HepG2 (cell line): ENCODE data around the gene DRAP1. TPM values are rescaled to one million over a fixed set of nuclear protein-coding genes. Genes with fewer than 3 reads are reported as not detected.

Experiments
- ATAC-seq: fragments of 200-7000 bp; cut with Tn5 transposase; 3 replicates; pipeline ENCODE4 v1.9.1; 2020; ENCODE audit warnings: mild to moderate bottlenecking, moderate library complexity
- BruUV-seq: library from RNA; stranded (reverse); fragments of 400-500 nt; replicated peaks from 2 replicates; lab custom pipeline; 2021; lab: Mats Ljungman, UMichigan
- CTCF ChIA-PET: fragments of 300-600 bp; formaldehyde crosslinking; extraction: SDS; loops from one replicate; lab custom pipeline; 2021; ENCODE audit warnings: low total read pairs, inconsistent platforms, low intra/inter-chr PET ratio; lab: Yijun Ruan, JAX
- POLR2A ChIA-PET: fragments of 350-600 bp; sonication (Branson Sonifier 250); formaldehyde crosslinking; loops from one replicate; lab custom pipeline; 2020; ENCODE audit warnings: antibody characterized with exemption, inconsistent platforms; lab: Yijun Ruan, JAX
- DNase-seq: peaks from one replicate; pipeline ENCODE4 v3.0.0-alpha.2; 2015; ENCODE audit warnings: low spot score
- FAIRE-seq: peaks from 3 replicates; lab custom pipeline; 2011; peaks lifted over from hg19 to GRCh38; lab: Jason Lieb, UNC
- H2AFZ ChIP-seq: one replicate; pipeline ENCODE4 v1.6.1; 2011; ENCODE audit warnings: low read length, inconsistent platforms
- H3K27ac ChIP-seq: fragments of 300-600 bp; 3 replicates; pipeline ENCODE4 v1.8.0; 2011; ENCODE audit warnings: mixed run types, mild to moderate bottlenecking, mixed read lengths, low read length, inconsistent platforms; ENCODE audit not compliant: insufficient read depth; ENCODE audit errors: extremely low read length
- H3K27me3 ChIP-seq, 2 experiments: fragments of 200-600 bp in 1 of 2; 2 replicates in 1 of 2; 3 replicates in 1 of 2; pipeline versions ENCODE4 v1.6.0 to v1.8.0; 2011; ENCODE audit warnings: low read length in 2 of 2, mild to moderate bottlenecking in 2 of 2, moderate library complexity in 2 of 2, inconsistent platforms in 1 of 2; ENCODE audit not compliant: insufficient read depth in 2 of 2, control insufficient read depth in 1 of 2
- H3K36me3 ChIP-seq, 2 experiments: fragments of 200-600 bp in 1 of 2; replicated peaks in 1 of 2; 2 replicates in 1 of 2; 3 replicates in 1 of 2; pipeline versions ENCODE4 v1.5.1 to v1.8.0; 2011; ENCODE audit warnings: low read length in 2 of 2, inconsistent platforms in 1 of 2; ENCODE audit not compliant: insufficient read depth in 2 of 2, control insufficient read depth in 1 of 2
- H3K4me1 ChIP-seq: 2 replicates; pipeline ENCODE4 v1.5.1; 2012; ENCODE audit warnings: low read length, inconsistent platforms; ENCODE audit not compliant: insufficient read depth
- H3K4me2 ChIP-seq: 2 replicates; pipeline ENCODE4 v1.6.0; 2011; ENCODE audit warnings: low read depth, low read length, inconsistent platforms
- H3K4me3 ChIP-seq, 3 experiments: fragments of 200-600 bp in 1 of 3; sonication (generic), shearing (Covaris generic) in 1 of 3; replicated peaks in 1 of 3; 2 replicates each; pipeline ENCODE4 v1.5.1; 2011 to 2016; ENCODE audit warnings: low read length in 3 of 3, inconsistent platforms in 2 of 3, low read depth in 2 of 3, mild to moderate bottlenecking in 2 of 3, control low read depth in 1 of 3, mixed read lengths in 1 of 3; ENCODE audit not compliant: insufficient read depth in 1 of 3
- H3K79me2 ChIP-seq: one replicate; pipeline ENCODE4 v1.6.1; 2011; ENCODE audit warnings: low read length, inconsistent platforms; ENCODE audit not compliant: insufficient read depth
- H3K9ac ChIP-seq: 2 replicates; pipeline ENCODE4 v1.6.0; 2011; ENCODE audit warnings: mild to moderate bottlenecking, low read depth, low read length, inconsistent platforms; ENCODE audit not compliant: insufficient read depth
- H3K9me3 ChIP-seq: 2 replicates; pipeline ENCODE4 v1.5.1; 2012; ENCODE audit warnings: mild to moderate bottlenecking, low read length
- H4K20me1 ChIP-seq: 2 replicates; pipeline ENCODE4 v1.6.0; 2011; ENCODE audit warnings: inconsistent platforms, mild to moderate bottlenecking, low read length, moderate library complexity; ENCODE audit not compliant: insufficient read depth
- EP300 ChIP-seq, 3 experiments: sonication (generic) in 1 of 3; formaldehyde crosslinking in 1 of 3; IDR thresholded peaks; 2 replicates each; pipeline versions ENCODE4 v1.5.1 to v1.6.1; 2011 to 2020; ENCODE audit warnings: low read depth in 2 of 3, low read length in 2 of 3, borderline replicate concordance in 1 of 3, improper control_type of control experiment in 1 of 3, mild to moderate bottlenecking in 1 of 3, missing genetic modification reagents in 1 of 3, moderate library complexity in 1 of 3
- GABPA ChIP-seq, 2 experiments: IDR thresholded peaks; 2 replicates each; pipeline ENCODE4 v1.6.1; 2011 to 2016; ENCODE audit warnings: low read depth in 2 of 2, low read length in 1 of 2, missing biosample characterization in 1 of 2, missing genetic modification characterization in 1 of 2
- SRY ChIP-seq: sonication (generic); formaldehyde crosslinking; IDR thresholded peaks from 2 replicates; pipeline ENCODE4 v1.8.0; 2022; ENCODE audit warnings: mild to moderate bottlenecking, missing genetic modification reagents
- TEAD3 ChIP-seq: optimal IDR thresholded peaks from 2 replicates; pipeline ENCODE3; 2016; ENCODE audit warnings: borderline replicate concordance
- ZBTB10 ChIP-seq: sonication (generic); formaldehyde crosslinking; IDR thresholded peaks from 2 replicates; pipeline ENCODE4 v1.4.0; 2020; ENCODE audit warnings: missing genetic modification reagents, borderline replicate concordance
- ZNF646 ChIP-seq: sonication (generic); formaldehyde crosslinking; IDR thresholded peaks from 2 replicates; pipeline ENCODE4 v1.9.0; 2021; ENCODE audit warnings: mild to moderate bottlenecking, missing genetic modification reagents
- WGBS: methylation state at CpG from one replicate; pipeline ENCODE4 v1.1.6; 2017; ENCODE audit warnings: low lambda C conversion rate; 5-methylcytosine and 5-hydroxymethylcytosine counted together
- in situ Hi-C: cut with HindIII; loops from 2 replicates; pipeline ENCODE4 v1.10.0; 2017; ENCODE audit warnings: low pct_unique_long_range_greater_than_20kb; ENCODE audit not compliant: extremely low pct_ligation_motif_present
- intact Hi-C: fragments of 100-400 bp; cut with micrococcal nuclease; formaldehyde crosslinking; loops from one replicate; pipeline ENCODE4 v1.10.0; 2022; ENCODE audit not compliant: unreplicated experiment
- polyA plus RNA-seq, 8 experiments: library from polyadenylated mRNA; depleted of rRNA in 3 of 8; stranded (reverse) in 7 of 8; unstranded in 1 of 8; fragments of >200 nt; fragmentation: Illumina TruSeq in 4 of 8; extraction: Trizol in 4 of 8; gene quantifications; 2 replicates each; pipeline versions ENCODE4 v1.2.1 to v1.2.3, GENCODE V29; 2011 to 2016; ENCODE audit warnings: low read depth in 4 of 8, missing spikeins in 1 of 8, mixed read lengths in 1 of 8; ENCODE audit not compliant: insufficient read depth in 1 of 8
- total RNA-seq, 5 experiments: library from RNA; depleted of rRNA; stranded (reverse); fragments of >200 nt; fragmentation: Illumina TruSeq; extraction: Trizol; gene quantifications; 2 replicates each; pipeline ENCODE4 v1.2.3, GENCODE V29; 2016; ENCODE audit warnings: low read depth in 1 of 5

Gene DRAP1
- total and polyA plus RNA-seq, 2 of the 13 experiments (the other 11 are each of a cell fraction or from before 2014, with no cell fraction given): 46.8 to 52.3 TPM

- intact Hi-C loops (no loop called here), in situ Hi-C loops (no loop called here)
- CTCF ChIA-PET: interaction anchor here (1.6 kb wide), 1 partner anchor 16 kb away, joined by 3 read pairs; no protein-coding TSS in a partner anchor
- H3K9me3 ChIP-seq: no peaks in the 10 kb centered on the region
- no peak overlapping the region for H2AFZ ChIP-seq
- no peaks in the 10 kb centered on the region for H4K20me1 ChIP-seq
- ATAC-seq (no peak), FAIRE-seq (no peak), DNase-seq (no peak)
- H3K36me3 ChIP-seq: peaks cover 6 to 12% of the 10 kb centered on the region in 2 experiments; a peak in 4 of 5 replicates
- no peak overlapping the region for H3K9ac ChIP-seq
- TSS peak; percentile 71 for BruUV-seq
- H3K27me3 ChIP-seq: no peaks in the 10 kb centered on the region; a peak in 1 of 5 replicates
- 77% methylated on average over 11 of the region's 11 CpGs for WGBS
- peak overlapping the region; percentile 93 for H3K4me2 ChIP-seq
- POLR2A ChIA-PET: interaction anchor here (1.0 to 6.2 kb wide), 7 partner anchors 8 to 46 kb away, joined by 3 to 95 read pairs (median 6); partner anchors contain the start of genes C11orf68, CCDC85B, CFL1 and FIBP
- no peak overlapping the region; a peak in 1 of 6 replicates for H3K4me3 ChIP-seq
- H3K27ac ChIP-seq: no peak overlapping the region
- TF ChIP-seq ZBTB10 (CRISPR knock-in tag) (no peak), SRY (CRISPR knock-in tag) (0 out of 2 replicates have a peak, but pooled peaks have one; percentile 3)
- peaks cover 28% of the 10 kb centered on the region for H3K79me2 ChIP-seq
- H3K4me1 ChIP-seq: peaks cover 55% of the 10 kb centered on the region
Measured at GRCh38 chr11:65900899-65901180, 18.4 kb upstream of the DRAP1 start.

GRCh38 chr11:65903068-65903481 is 16.2 kb upstream of the DRAP1 start:
- Histone ChIP-seq H3K9me3 (no peaks in the 10 kb centered on the region), H2AFZ (no peak overlapping the region), H3K4me2 (peak overlapping the region; percentile 65), H3K4me1 (peaks cover 46% of the 10 kb centered on the region), H3K27me3 (no peaks in the 10 kb centered on the region; a peak in 1 of 5 replicates), H3K27ac (no peak overlapping the region), H4K20me1 (no peaks in the 10 kb centered on the region), H3K36me3 (no peaks in the 10 kb centered on the region), H3K4me3 (peak overlapping the region in 1 of 3 experiments; percentile 27; a peak in 1 of 6 replicates), H3K9ac (no peak overlapping the region), H3K79me2 (peaks cover 8% of the 10 kb centered on the region)
- ATAC-seq: peak; percentile 40
- FAIRE-seq: no peak
- CTCF ChIA-PET: interaction anchor here (1.1 kb wide), 1 partner anchor 86 kb away, joined by 3 read pairs; no protein-coding TSS in a partner anchor
- DNase-seq: peak; percentile 79
- WGBS: 6% methylated on average over 3 of the region's 5 CpGs
- in situ Hi-C loops (no loop called here), intact Hi-C loops (no loop called here)
- POLR2A ChIA-PET: interaction anchor here (1.3 to 6.2 kb wide), 2 partner anchors 12 kb away, joined by 12 to 95 read pairs; partner anchors contain the start of genes CCDC85B and FIBP
- BruUV-seq: no TSS peak
- TF ChIP-seq ZNF646 (CRISPR knock-in tag): peak; percentile 78
- TF ChIP-seq GABPA (IDR thresholded peaks at IDR 0.05; ENCODE audit: low read depth, low read length): no peak
- TF ChIP-seq GABPA (CRISPR knock-in tag; IDR thresholded peaks at IDR 0.05; ENCODE audit: low read depth): no peak
- TF ChIP-seq EP300 (IDR thresholded peaks at IDR 0.05; ENCODE audit: low read depth in 2 of 2, low read length in 2 of 2): 0 out of 4 replicates have a peak, but pooled peaks of 1 of the 2 experiments have one; percentile 15
- peak; percentile 63; the same call in 1 of the 2 replicates for TF ChIP-seq EP300 (CRISPR knock-in tag; IDR thresholded peaks at IDR 0.05; ENCODE audit: borderline replicate concordance)
- peak; percentile 85 for TF ChIP-seq TEAD3 (CRISPR knock-in tag)
